ENCODE measurements around the gene DEFB110. TPM values are rescaled to one million over a fixed set of nuclear protein-coding genes. Genes with fewer than 3 reads are reported as not detected.

DEFB110 gene
- total RNA-seq, 2 donors from 2014 or later, result not detected

- no peak overlapping the region for H3K4me3 Mint-ChIP-seq
- no peak overlapping the region for H3K27ac Mint-ChIP-seq
- no peaks in the 10 kb centered on the region for H3K27me3 Mint-ChIP-seq
- H3K4me1 Mint-ChIP-seq, result peaks cover 5% of the 10 kb centered on the region
- no peaks in the 10 kb centered on the region for H3K9me3 Mint-ChIP-seq
- peak; percentile 68 for ATAC-seq (replicated peaks)
- H3K36me3 Mint-ChIP-seq (ENCODE audit: low read depth), result no peaks in the 10 kb centered on the region
Measured at GRCh38 chr6:49980898-49981297, 40.9 kb downstream of the DEFB110 start.

GRCh38 chr6:49979584-49979983, 42.2 kb downstream of the DEFB110 start:
- Mint-ChIP-seq H3K27me3 (no peaks in the 10 kb centered on the region), H3K36me3 (ENCODE audit: low read depth) (no peaks in the 10 kb centered on the region), H3K9me3 (no peaks in the 10 kb centered on the region), H3K4me3 (no peak overlapping the region), H3K27ac (no peak overlapping the region), H3K4me1 (peaks cover 5% of the 10 kb centered on the region)
- ATAC-seq (replicated peaks), result peak; percentile 37

GRCh38 chr6:49978332-49979226, 43.2 kb downstream of the DEFB110 start:
- Mint-ChIP-seq H3K4me1 (peaks cover 5% of the 10 kb centered on the region), H3K4me3 (peak overlapping the region; percentile 9), H3K9me3 (no peaks in the 10 kb centered on the region), H3K36me3 (ENCODE audit: low read depth) (no peaks in the 10 kb centered on the region), H3K27ac (no peak overlapping the region), H3K27me3 (no peaks in the 10 kb centered on the region)
- ATAC-seq (replicated peaks), result no peak

GRCh38 chr6:49969605-49970004, 52.2 kb downstream of the DEFB110 start, which contains the start of gene DEFB113:
DEFB113 (minus strand) TSS chr6:49969625; CDS start chr6:49969625, 0 bp downstream.
- Mint-ChIP-seq H3K27me3 (no peaks in the 10 kb centered on the region), H3K4me3 (no peak within 1 kb of the TSS), H3K27ac (no peak within 1 kb of the TSS), H3K36me3 (ENCODE audit: low read depth) (no peaks in the 10 kb centered on the region), H3K4me1 (no peaks in the 10 kb centered on the region), H3K9me3 (peaks cover 5% of the 10 kb centered on the region)
- ATAC-seq (replicated peaks), result no peak

Other genes starting within 250 kb of the DEFB110 start
- gene PGK2, start 234.7 kb downstream of the DEFB110 start, total RNA-seq, result not detected
- not detected for gene CRISP1, start 155.5 kb downstream of the DEFB110 start, total RNA-seq
- gene DEFB114, start 57.8 kb downstream of the DEFB110 start, total RNA-seq, result not detected
- gene DEFB113, start 52.4 kb downstream of the DEFB110 start, total RNA-seq, result not detected
- not detected for gene DEFB112, start 27.9 kb upstream of the DEFB110 start, total RNA-seq